ENCODE data around the gene SLC43A3. TPM values are rescaled to one million over a fixed set of nuclear protein-coding genes. Genes with fewer than 3 reads are reported as not detected.
"Not testable (repeated sequence)": the region's sequence is repeated elsewhere in the genome, so short reads cannot be mapped to it uniquely, and the experiment has no call there.

SLC43A3 gene
- total RNA-seq, 1 donor from 2014 or later, result 53.5 TPM

DNA sequence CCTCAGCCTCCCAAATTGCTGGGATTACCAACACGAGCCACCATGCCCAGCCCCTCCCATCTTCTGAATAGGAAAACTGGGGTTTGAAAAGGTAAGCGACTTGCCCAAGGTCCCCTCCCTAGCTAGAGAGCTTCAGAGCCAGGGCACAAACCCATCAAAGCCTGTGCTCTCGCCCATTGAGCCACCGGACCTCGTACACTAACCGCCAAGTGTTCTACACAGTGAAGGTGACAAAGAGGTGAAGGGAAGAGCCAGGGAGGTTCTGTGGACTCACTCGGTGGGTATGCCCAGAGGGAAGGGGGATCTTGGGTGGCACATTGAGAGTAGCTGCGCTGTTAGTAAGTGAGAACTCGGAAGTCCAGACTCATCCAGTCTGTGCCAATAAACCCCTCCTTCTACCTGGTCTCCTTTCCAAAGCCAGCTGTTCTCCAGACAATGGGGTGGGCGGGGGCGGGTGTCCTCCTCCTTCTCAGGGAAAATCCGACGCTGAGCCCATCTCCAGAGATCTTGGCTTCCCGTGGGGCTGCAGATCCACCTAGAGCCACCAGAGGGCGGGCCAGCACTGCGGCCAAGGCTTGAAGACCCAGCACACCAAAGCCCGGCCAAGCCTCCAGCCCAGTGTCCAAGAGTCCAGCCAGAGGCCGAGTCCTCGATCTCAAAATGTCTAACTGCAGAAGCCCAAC lies 30.2 kb upstream of the SLC43A3 start:
- no peak overlapping the region for H3K4me3 ChIP-seq
- DNase-seq (ENCODE audit: extremely low spot score in 2 of 2), result no peak
- TF ChIP-seq POLR2A (IDR thresholded peaks at IDR 0.05), result no peak
- TF ChIP-seq, protein P1, sequence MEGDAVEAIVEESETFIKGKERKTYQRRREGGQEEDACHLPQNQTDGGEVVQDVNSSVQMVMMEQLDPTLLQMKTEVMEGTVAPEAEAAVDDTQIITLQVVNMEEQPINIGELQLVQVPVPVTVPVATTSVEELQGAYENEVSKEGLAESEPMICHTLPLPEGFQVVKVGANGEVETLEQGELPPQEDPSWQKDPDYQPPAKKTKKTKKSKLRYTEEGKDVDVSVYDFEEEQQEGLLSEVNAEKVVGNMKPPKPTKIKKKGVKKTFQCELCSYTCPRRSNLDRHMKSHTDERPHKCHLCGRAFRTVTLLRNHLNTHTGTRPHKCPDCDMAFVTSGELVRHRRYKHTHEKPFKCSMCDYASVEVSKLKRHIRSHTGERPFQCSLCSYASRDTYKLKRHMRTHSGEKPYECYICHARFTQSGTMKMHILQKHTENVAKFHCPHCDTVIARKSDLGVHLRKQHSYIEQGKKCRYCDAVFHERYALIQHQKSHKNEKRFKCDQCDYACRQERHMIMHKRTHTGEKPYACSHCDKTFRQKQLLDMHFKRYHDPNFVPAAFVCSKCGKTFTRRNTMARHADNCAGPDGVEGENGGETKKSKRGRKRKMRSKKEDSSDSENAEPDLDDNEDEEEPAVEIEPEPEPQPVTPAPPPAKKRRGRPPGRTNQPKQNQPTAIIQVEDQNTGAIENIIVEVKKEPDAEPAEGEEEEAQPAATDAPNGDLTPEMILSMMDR (IDR thresholded peaks at IDR 0.05), result peak; percentile 90 to 98 (median 94)
- TF ChIP-seq POLR2AphosphoS5 (IDR thresholded peaks at IDR 0.05; ENCODE audit: insufficient read depth in 1 of 2, low read depth in 1 of 2), result peak in 1 of 2 donors; percentile 24
- H3K27me3 ChIP-seq, result no peaks in the 10 kb centered on the region
- H3K36me3 ChIP-seq, result no peaks in the 10 kb centered on the region
- peaks cover 39% of the 10 kb centered on the region for H3K4me1 ChIP-seq
- no peak overlapping the region for H3K27ac ChIP-seq
- intact Hi-C loops (cut with DNase I), result loop anchor here (10.0 kb wide), 1 partner anchor 188 kb away; the partner anchor contains the start of gene YPEL4
- H3K9me3 ChIP-seq, result no peaks in the 10 kb centered on the region

DNA sequence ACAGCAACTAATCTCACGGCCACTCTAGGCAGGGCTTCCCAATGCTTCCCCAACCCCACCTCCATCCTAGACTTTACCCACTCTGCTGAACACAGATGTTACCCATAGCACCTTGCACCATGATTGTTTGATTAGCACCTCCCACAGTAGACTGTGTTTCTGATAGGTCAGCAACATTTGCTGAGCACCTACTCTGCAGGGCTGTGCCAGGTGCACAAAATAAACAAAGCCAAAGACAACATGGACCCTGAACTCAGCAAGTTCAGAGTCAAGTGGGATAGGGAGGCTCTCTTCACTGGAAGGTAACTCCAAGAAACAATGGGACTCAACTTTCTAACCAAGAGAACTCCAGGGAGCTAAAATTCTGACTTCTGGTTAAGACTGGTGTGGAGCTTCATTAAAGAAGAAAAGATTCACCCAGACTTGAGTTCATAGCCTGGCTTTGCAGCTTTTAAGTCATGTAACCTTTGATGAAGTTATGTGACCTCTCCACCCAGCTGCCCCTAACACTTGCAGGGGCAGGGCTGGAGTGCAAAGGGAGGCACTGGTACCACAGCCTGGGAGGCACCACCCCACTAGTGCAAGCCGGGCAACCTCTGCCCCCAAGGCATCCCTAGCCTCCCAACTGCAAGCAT lies 26.7 kb upstream of the SLC43A3 start:
- intact Hi-C loops (cut with DNase I), result loop anchor here (10.0 kb wide), 1 partner anchor 191 kb away; the partner anchor contains the start of gene YPEL4
- no peak for DNase-seq (ENCODE audit: extremely low spot score in 2 of 2)
- Histone ChIP-seq H3K4me1 (peaks cover 14% of the 10 kb centered on the region), H3K9me3 (no peaks in the 10 kb centered on the region), H3K27me3 (no peaks in the 10 kb centered on the region), H3K27ac (no peak overlapping the region), H3K4me3 (no peak overlapping the region), H3K36me3 (no peaks in the 10 kb centered on the region)
- TF ChIP-seq POLR2A (IDR thresholded peaks at IDR 0.05), result no peak
- TF ChIP-seq, protein P1 (IDR thresholded peaks at IDR 0.05), result no peak
- no peak for TF ChIP-seq POLR2AphosphoS5 (IDR thresholded peaks at IDR 0.05; ENCODE audit: insufficient read depth in 1 of 2, low read depth in 1 of 2)

GRCh38 chr11:57446055-57446454 lies 19.1 kb upstream of the SLC43A3 start:
- H3K27me3 ChIP-seq, result no peaks in the 10 kb centered on the region
- H3K9me3 ChIP-seq, result no peaks in the 10 kb centered on the region
- no peak overlapping the region for H3K4me3 ChIP-seq
- no peak overlapping the region for H3K27ac ChIP-seq
- no peak for DNase-seq (ENCODE audit: extremely low spot score in 2 of 2)
- H3K36me3 ChIP-seq, result no peaks in the 10 kb centered on the region
- H3K4me1 ChIP-seq, result no peaks in the 10 kb centered on the region
- intact Hi-C loops (cut with DNase I), result no loop called here
- TF ChIP-seq POLR2AphosphoS5 (IDR thresholded peaks at IDR 0.05; ENCODE audit: insufficient read depth in 1 of 2, low read depth in 1 of 2), result no peak
- TF ChIP-seq POLR2A (IDR thresholded peaks at IDR 0.05), result no peak
- TF ChIP-seq, protein P1 (IDR thresholded peaks at IDR 0.05), result no peak

GRCh38 chr11:57445122-57445394 lies 18.1 kb upstream of the SLC43A3 start:
- H3K36me3 ChIP-seq; H3K27me3 ChIP-seq; DNase-seq (ENCODE audit: extremely low spot score in 2 of 2); H3K4me1 ChIP-seq; H3K4me3 ChIP-seq; intact Hi-C loops (cut with DNase I); H3K9me3 ChIP-seq: not testable (repeated sequence)
- H3K27ac ChIP-seq, result peak overlapping the region; percentile 36

- intact Hi-C loops (cut with DNase I), result no loop called here
- Histone ChIP-seq H3K27ac (peak overlapping the region; percentile 36), H3K27me3 (no peaks in the 10 kb centered on the region), H3K4me3 (no peak overlapping the region), H3K36me3 (no peaks in the 10 kb centered on the region), H3K9me3 (no peaks in the 10 kb centered on the region), H3K4me1 (no peaks in the 10 kb centered on the region)
- DNase-seq (ENCODE audit: extremely low spot score in 2 of 2), result no peak
- TF ChIP-seq POLR2A (IDR thresholded peaks at IDR 0.05) (no peak), POLR2AphosphoS5 (IDR thresholded peaks at IDR 0.05; ENCODE audit: insufficient read depth in 1 of 2, low read depth in 1 of 2) (no peak)
- TF ChIP-seq, protein P1 (IDR thresholded peaks at IDR 0.05), result no peak
These were observed 17.6 kb upstream of the SLC43A3 start for GRCh38 chr11:57444362-57445121.

Measured in vagina (tissue), 2 donors.